HG03066 (cell line): ENCODE measurements around the gene DGKG.

Experiments used
- ATAC-seq: cut with Tn5 transposase; IDR thresholded peaks from one replicate; pipeline ENCODE4 v1.9.1; 2021; ENCODE audit warnings: low read depth; ENCODE audit not compliant: unreplicated experiment

Gene DGKG

GRCh38 chr3:186281176-186281575 lies 80.9 kb downstream of the DGKG start:
- ATAC-seq: no peak

GRCh38 chr3:186280737-186281136 lies 81.3 kb downstream of the DGKG start:
- ATAC-seq: no peak

- no peak for ATAC-seq
Observed at GRCh38 chr3:186277268-186277909, 84.6 kb downstream of the DGKG start.

GRCh38 chr3:186275436-186275835 lies 86.6 kb downstream of the DGKG start:
- ATAC-seq: no peak

- ATAC-seq: no peak
Observed at GRCh38 chr3:186273586-186273985, 88.4 kb downstream of the DGKG start.

- no peak for ATAC-seq
Observed at GRCh38 chr3:186270701-186271100, 91.3 kb downstream of the DGKG start.

GRCh38 chr3:186268616-186269448 lies 93.2 kb downstream of the DGKG start:
- no peak for ATAC-seq

GRCh38 chr3:186267758-186268157 lies 94.3 kb downstream of the DGKG start:
- ATAC-seq: no peak

GRCh38 chr3:186264608-186265400 lies 97.2 kb downstream of the DGKG start:
- no peak for ATAC-seq

GRCh38 chr3:186261638-186262037 lies 100.4 kb downstream of the DGKG start:
- no peak for ATAC-seq

GRCh38 chr3:186260726-186261125 lies 101.3 kb downstream of the DGKG start:
- ATAC-seq: no peak

GRCh38 chr3:186259612-186260383 lies 102.2 kb downstream of the DGKG start:
- peak; percentile 48 for ATAC-seq

GRCh38 chr3:186258968-186259367 lies 103.1 kb downstream of the DGKG start:
- ATAC-seq: no peak

- no peak for ATAC-seq
Observed at GRCh38 chr3:186257866-186258265, 104.2 kb downstream of the DGKG start.

- ATAC-seq: no peak
Observed at GRCh38 chr3:186255703-186256331, 106.2 kb downstream of the DGKG start.

- peak; percentile 72 for ATAC-seq
Observed at GRCh38 chr3:186254676-186255650, 107.1 kb downstream of the DGKG start.

- no peak for ATAC-seq
Observed at GRCh38 chr3:186251948-186252619, 110.0 kb downstream of the DGKG start.

GRCh38 chr3:186248850-186249249 lies 113.2 kb downstream of the DGKG start:
- ATAC-seq: no peak
